Fibroblast of lung (primary cell): ENCODE results near the gene TBXT. TPM values are rescaled to one million over a fixed set of nuclear protein-coding genes. Genes with fewer than 3 reads are reported as not detected.

ENCODE experiments used
- DNase-seq, 2 donors: peaks; one replicate each; pipeline versions ENCODE4 v3.0.0 to v3.0.0-alpha.2; 2010; ENCODE audit warnings: low read depth in 2 of 2
- H2AFZ ChIP-seq: 2 replicates; pipeline ENCODE4 v1.5.1; 2012; ENCODE audit warnings: low read length, control low read depth, inconsistent platforms
- H3K27ac ChIP-seq: 2 replicates; pipeline ENCODE4 v1.5.1; 2011; ENCODE audit warnings: low read length, control low read depth; ENCODE audit not compliant: insufficient read depth
- H3K27me3 ChIP-seq: 2 replicates; pipeline ENCODE4 v1.5.1; 2011; ENCODE audit warnings: mild to moderate bottlenecking, low read length; ENCODE audit not compliant: control insufficient read depth, insufficient read depth
- H3K36me3 ChIP-seq: 2 replicates; pipeline ENCODE4 v1.5.1; 2011; ENCODE audit warnings: low read length; ENCODE audit not compliant: control insufficient read depth, insufficient read depth
- H3K4me1 ChIP-seq: 2 replicates; pipeline ENCODE4 v1.5.1; 2011; ENCODE audit warnings: low read length; ENCODE audit not compliant: control insufficient read depth, insufficient read depth; ENCODE audit errors: extremely low read depth
- H3K4me2 ChIP-seq: 2 replicates; pipeline ENCODE4 v1.5.1; 2011; ENCODE audit warnings: low read length, control low read depth; ENCODE audit not compliant: insufficient read depth; ENCODE audit errors: extremely low read depth
- H3K4me3 ChIP-seq, 4 experiments: fragments of 200-600 bp in 1 of 4; sonication (generic) in 1 of 4; replicated peaks in 1 of 4; 2 replicates each; pipeline ENCODE4 v1.5.1; 2011 to 2016; ENCODE audit warnings: low read length in 4 of 4, low read depth in 3 of 4, mild to moderate bottlenecking in 3 of 4, control low read depth in 2 of 4, inconsistent platforms in 1 of 4, mixed read lengths in 1 of 4; ENCODE audit not compliant: insufficient read depth in 1 of 4; ENCODE audit errors: control extremely low read depth in 1 of 4
- H3K79me2 ChIP-seq: 2 replicates; pipeline ENCODE4 v1.5.1; 2012; ENCODE audit warnings: mild to moderate bottlenecking, low read length, inconsistent platforms; ENCODE audit not compliant: control insufficient read depth, insufficient read depth
- H3K9ac ChIP-seq: 2 replicates; pipeline ENCODE4 v1.5.1; 2011; ENCODE audit warnings: mild to moderate bottlenecking, low read length, control low read depth; ENCODE audit not compliant: insufficient read depth
- H3K9me3 ChIP-seq: 2 replicates; pipeline ENCODE4 v1.5.1; 2012; ENCODE audit warnings: low read depth, low read length; ENCODE audit not compliant: control insufficient read depth, insufficient read depth
- H4K20me1 ChIP-seq: 2 replicates; pipeline ENCODE4 v1.5.1; 2011; ENCODE audit warnings: low read length; ENCODE audit not compliant: control insufficient read depth, insufficient read depth; ENCODE audit errors: extremely low read depth
- CTCF ChIP-seq, 2 donors: IDR thresholded peaks in 1 of 2; conservative IDR thresholded peaks in 1 of 2; 1 replicate in 1 of 2; 2 replicates in 1 of 2; pipeline ENCODE4 v1.5.1; 2011 to 2012; ENCODE audit warnings: low read length in 2 of 2, control low read depth in 1 of 2, inconsistent platforms in 1 of 2, low read depth in 1 of 2, mild to moderate bottlenecking in 1 of 2
- EZH2 ChIP-seq: IDR thresholded peaks from 2 replicates; pipeline ENCODE4 v1.5.1; 2012; ENCODE audit warnings: low read length, control low read depth, mild to moderate bottlenecking; ENCODE audit errors: missing control alignments
- polyA plus RNA-seq, 2 donors: library from polyadenylated mRNA; depleted of rRNA in 1 of 2; stranded (reverse) in 1 of 2; unstranded in 1 of 2; fragments of >200 nt; gene quantifications; 2 replicates each; pipeline ENCODE4 v1.2.1, GENCODE V29; 2011 to 2012; ENCODE audit warnings: missing spikeins in 1 of 2
- total RNA-seq: library from RNA; depleted of rRNA; stranded (reverse); fragments of >200 nt; gene quantifications from 2 replicates; pipeline ENCODE4 v1.2.1, GENCODE V29; 2014

Gene TBXT
- total and polyA plus RNA-seq, 2 donors (not counting 1 experiment from before 2014, with no cell fraction given) = not detected

- no peak for DNase-seq
- Histone ChIP-seq H3K4me1 (no peaks in the 10 kb centered on the region), H3K27me3 (no peaks in the 10 kb centered on the region), H3K4me3 (no peak overlapping the region), H2AFZ (no peak overlapping the region), H3K27ac (no peak overlapping the region), H3K9ac (no peak overlapping the region), H3K4me2 (no peak overlapping the region), H4K20me1 (no peaks in the 10 kb centered on the region), H3K79me2 (no peaks in the 10 kb centered on the region), H3K9me3 (no peaks in the 10 kb centered on the region), H3K36me3 (no peaks in the 10 kb centered on the region)
- TF ChIP-seq CTCF (conservative IDR thresholded peaks at IDR 0.05 in 1 of 2, IDR thresholded peaks at IDR 0.05 in 1 of 2; ENCODE audit: low read depth in 1 of 2, low read length in 2 of 2) (no peak), EZH2 (no peak)
Measured at GRCh38 chr6:166153966-166154365, 13.7 kb downstream of the TBXT start.

DNA sequence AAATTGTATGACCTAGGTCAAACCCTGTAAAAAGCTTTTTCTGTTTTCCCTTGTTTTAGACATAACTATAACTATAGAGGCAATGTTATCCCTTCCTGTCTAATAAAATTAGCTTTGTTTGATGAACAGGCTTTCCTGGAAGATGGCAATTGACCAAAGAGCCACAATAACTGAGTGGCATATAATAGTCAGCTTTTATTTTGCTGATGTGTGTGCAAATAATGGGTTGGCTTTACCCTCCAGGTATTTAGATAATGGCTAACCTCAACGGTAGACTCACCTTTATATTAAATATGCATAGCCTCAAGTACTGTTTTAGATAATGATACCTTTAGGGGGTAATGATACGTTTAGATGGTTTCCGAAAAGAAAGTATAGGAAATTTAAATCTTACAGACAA lies 15.0 kb downstream of the TBXT start:
- H3K27me3 ChIP-seq = no peaks in the 10 kb centered on the region
- no peak overlapping the region for H3K27ac ChIP-seq
- no peaks in the 10 kb centered on the region for H3K79me2 ChIP-seq
- H4K20me1 ChIP-seq = no peaks in the 10 kb centered on the region
- no peaks in the 10 kb centered on the region for H3K4me1 ChIP-seq
- no peak for DNase-seq
- H3K4me2 ChIP-seq = no peak overlapping the region
- no peaks in the 10 kb centered on the region for H3K9me3 ChIP-seq
- no peak overlapping the region for H3K9ac ChIP-seq
- no peaks in the 10 kb centered on the region for H3K36me3 ChIP-seq
- no peak overlapping the region for H2AFZ ChIP-seq
- TF ChIP-seq EZH2 = no peak
- no peak for TF ChIP-seq CTCF (conservative IDR thresholded peaks at IDR 0.05 in 1 of 2, IDR thresholded peaks at IDR 0.05 in 1 of 2; ENCODE audit: low read depth in 1 of 2, low read length in 2 of 2)
- no peak overlapping the region for H3K4me3 ChIP-seq

DNA sequence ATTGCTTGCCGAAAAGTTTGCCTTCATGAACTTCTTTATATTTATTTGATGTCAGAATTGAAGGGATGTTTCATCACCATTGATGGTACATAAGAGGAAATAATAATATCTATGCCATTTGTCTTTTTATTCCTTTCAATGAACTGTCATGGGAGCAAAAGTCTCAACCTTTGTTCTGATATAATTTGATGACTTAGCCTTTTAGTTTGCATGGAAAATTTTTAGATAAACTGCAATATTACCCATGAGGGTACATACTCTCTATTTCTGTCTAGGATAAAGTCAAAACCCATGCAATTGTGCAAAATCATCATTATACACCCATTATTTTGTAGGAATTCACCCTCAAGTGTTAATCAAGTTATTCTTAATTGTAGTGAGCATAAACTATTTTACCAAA lies 15.9 kb downstream of the TBXT start:
- no peaks in the 10 kb centered on the region for H3K79me2 ChIP-seq

More for the DNA sequence above, 15.9 kb downstream of the TBXT start:
- Histone ChIP-seq H4K20me1 (no peaks in the 10 kb centered on the region), H3K4me3 (no peak overlapping the region), H3K27ac (no peak overlapping the region), H3K4me2 (no peak overlapping the region), H3K4me1 (no peaks in the 10 kb centered on the region), H2AFZ (no peak overlapping the region), H3K27me3 (no peaks in the 10 kb centered on the region), H3K9me3 (no peaks in the 10 kb centered on the region), H3K9ac (no peak overlapping the region), H3K36me3 (no peaks in the 10 kb centered on the region)
- TF ChIP-seq EZH2 = no peak
- TF ChIP-seq CTCF (conservative IDR thresholded peaks at IDR 0.05 in 1 of 2, IDR thresholded peaks at IDR 0.05 in 1 of 2; ENCODE audit: low read depth in 1 of 2, low read length in 2 of 2) = no peak
- no peak for DNase-seq
